ENCODE measurements around the gene MTA1.

Gene MTA1

GRCh38 chr14:105427412-105427811 lies 7.8 kb downstream of the MTA1 start:
- TF ChIP-seq CTCF (IDR thresholded peaks at IDR 0.05), result no peak
- DNase-seq, result no peak
- Mint-ChIP-seq H3K27ac (no peak overlapping the region), H3K36me3 (ENCODE audit: low read depth) (peaks cover 78% of the 10 kb centered on the region), H3K27me3 (ENCODE audit: low read depth, poor library complexity) (peaks cover 3% of the 10 kb centered on the region), H3K9me3 (peaks cover 53% of the 10 kb centered on the region), H3K4me1 (peaks cover 9% of the 10 kb centered on the region), H3K4me3 (no peak overlapping the region)

GRCh38 chr14:105427936-105428485 lies 8.4 kb downstream of the MTA1 start:
- Mint-ChIP-seq H3K4me1 (peaks cover 4% of the 10 kb centered on the region), H3K4me3 (no peak overlapping the region), H3K36me3 (ENCODE audit: low read depth) (peaks cover 79% of the 10 kb centered on the region), H3K27ac (no peak overlapping the region), H3K9me3 (peaks cover 53% of the 10 kb centered on the region), H3K27me3 (ENCODE audit: low read depth, poor library complexity) (peaks cover 3% of the 10 kb centered on the region)
- no peak for DNase-seq
- TF ChIP-seq CTCF (IDR thresholded peaks at IDR 0.05), result no peak

GRCh38 chr14:105430042-105430441 lies 10.4 kb downstream of the MTA1 start:
- peaks cover 64% of the 10 kb centered on the region for H3K9me3 Mint-ChIP-seq
- H3K36me3 Mint-ChIP-seq (ENCODE audit: low read depth), result peaks cover 93% of the 10 kb centered on the region
- no peaks in the 10 kb centered on the region for H3K4me1 Mint-ChIP-seq
- TF ChIP-seq CTCF (IDR thresholded peaks at IDR 0.05), result no peak
- H3K27me3 Mint-ChIP-seq (ENCODE audit: low read depth, poor library complexity), result peaks cover 3% of the 10 kb centered on the region
- H3K27ac Mint-ChIP-seq, result no peak overlapping the region
- no peak overlapping the region for H3K4me3 Mint-ChIP-seq
- no peak for DNase-seq

GRCh38 chr14:105430565-105430964 lies 10.9 kb downstream of the MTA1 start:
- no peak overlapping the region for H3K27ac Mint-ChIP-seq
- no peak overlapping the region for H3K4me3 Mint-ChIP-seq
- H3K4me1 Mint-ChIP-seq, result no peaks in the 10 kb centered on the region
- H3K27me3 Mint-ChIP-seq (ENCODE audit: low read depth, poor library complexity), result peaks cover 3% of the 10 kb centered on the region
- DNase-seq, result no peak
- H3K36me3 Mint-ChIP-seq (ENCODE audit: low read depth), result peaks cover 93% of the 10 kb centered on the region
- H3K9me3 Mint-ChIP-seq, result peaks cover 69% of the 10 kb centered on the region
- no peak for TF ChIP-seq CTCF (IDR thresholded peaks at IDR 0.05)

GRCh38 chr14:105431256-105431655 lies 11.6 kb downstream of the MTA1 start:
- no peak overlapping the region for H3K27ac Mint-ChIP-seq
- TF ChIP-seq CTCF (IDR thresholded peaks at IDR 0.05), result no peak

GRCh38 chr14:105432657-105433056 lies 13.0 kb downstream of the MTA1 start:
- Mint-ChIP-seq H3K4me1 (no peaks in the 10 kb centered on the region), H3K27me3 (ENCODE audit: low read depth, poor library complexity) (peaks cover 3% of the 10 kb centered on the region), H3K9me3 (peaks cover 60% of the 10 kb centered on the region), H3K4me3 (no peak overlapping the region), H3K27ac (no peak overlapping the region), H3K36me3 (ENCODE audit: low read depth) (peaks cover 89% of the 10 kb centered on the region)
- DNase-seq, result no peak
- no peak for TF ChIP-seq CTCF (IDR thresholded peaks at IDR 0.05)

More at GRCh38 chr14:105431256-105431655, 11.6 kb downstream of the MTA1 start:
- Mint-ChIP-seq H3K9me3 (peaks cover 72% of the 10 kb centered on the region), H3K36me3 (ENCODE audit: low read depth) (peaks cover 95% of the 10 kb centered on the region), H3K27me3 (ENCODE audit: low read depth, poor library complexity) (peaks cover 3% of the 10 kb centered on the region), H3K4me3 (no peak overlapping the region), H3K4me1 (no peaks in the 10 kb centered on the region)
- no peak for DNase-seq
